ENCODE results near the gene LAMC1.

Gene LAMC1

GRCh38 chr1:183152180-183152579 lies 129.0 kb downstream of the LAMC1 start:
- no peak for DNase-seq

DNA sequence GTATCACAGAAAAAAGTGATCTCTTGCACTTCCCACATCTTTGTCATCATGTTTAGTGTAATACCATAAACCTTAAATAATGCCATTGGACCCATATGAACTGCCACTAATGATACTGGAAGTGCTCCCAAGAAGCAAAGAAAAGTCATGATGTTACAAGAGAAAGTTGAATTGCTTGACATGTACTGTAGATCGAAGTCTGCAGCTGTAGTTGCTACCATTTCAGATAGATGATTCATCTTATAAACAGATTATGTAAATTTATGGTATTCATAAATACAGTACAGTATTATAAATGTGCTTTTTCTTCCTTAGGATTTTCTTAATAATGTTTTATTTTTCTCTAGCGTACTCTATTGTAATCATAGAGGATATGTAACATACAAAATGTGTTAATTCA lies 132.7 kb downstream of the LAMC1 start:
- DNase-seq, result no peak

GRCh38 chr1:183159960-183160359 lies 136.7 kb downstream of the LAMC1 start:
- no peak for DNase-seq

- DNase-seq, result no peak
Measured at GRCh38 chr1:183161391-183161790, 138.2 kb downstream of the LAMC1 start.

DNA sequence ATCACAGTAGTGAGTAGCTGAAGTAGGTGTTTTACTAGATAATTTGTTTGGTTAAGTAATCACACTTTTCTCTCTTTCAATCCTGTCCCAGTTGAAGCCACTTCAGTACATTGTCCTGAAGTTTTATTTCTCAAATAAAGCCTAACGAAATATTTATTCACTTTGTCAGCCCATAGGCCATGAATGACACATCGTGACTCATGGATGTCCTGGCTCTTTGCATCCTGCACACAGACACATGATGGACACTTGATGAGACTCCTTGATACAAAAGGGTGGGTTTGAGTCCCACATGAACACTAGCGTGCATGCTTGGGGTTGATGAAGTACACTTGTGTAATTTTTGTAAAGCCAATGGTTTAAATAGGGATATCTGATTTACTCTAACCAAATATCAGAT lies 140.1 kb downstream of the LAMC1 start:
- DNase-seq, result no peak

GRCh38 chr1:183164340-183164739 lies 141.1 kb downstream of the LAMC1 start:
- no peak for DNase-seq

DNA sequence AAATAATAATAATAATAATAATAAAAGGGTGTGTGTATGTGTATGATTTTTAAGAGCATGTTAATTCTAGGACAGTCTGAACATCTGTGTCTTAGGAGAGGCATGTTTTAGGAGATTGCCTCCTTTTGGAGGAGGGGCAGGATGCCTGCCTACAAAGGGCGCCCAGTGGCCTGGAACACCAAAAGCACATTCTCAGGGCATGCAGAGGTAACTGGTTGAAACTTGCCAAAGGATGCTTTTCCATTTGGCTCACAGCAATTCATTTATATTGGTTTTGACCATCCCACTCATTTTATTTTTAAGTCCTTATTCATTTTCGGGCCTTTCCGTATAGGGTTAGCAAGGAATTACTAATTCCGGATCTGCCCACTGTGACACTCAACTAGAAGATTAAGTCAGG lies 141.7 kb downstream of the LAMC1 start:
- DNase-seq, result no peak

- no peak for DNase-seq
Measured at GRCh38 chr1:183165456-183165855, 142.2 kb downstream of the LAMC1 start.

GRCh38 chr1:183166454-183166853 lies 143.2 kb downstream of the LAMC1 start:
- DNase-seq, result no peak

- DNase-seq, result no peak
Measured at GRCh38 chr1:183167676-183168075, 144.5 kb downstream of the LAMC1 start.

GRCh38 chr1:183168308-183168707 lies 145.1 kb downstream of the LAMC1 start:
- no peak for DNase-seq

DNA sequence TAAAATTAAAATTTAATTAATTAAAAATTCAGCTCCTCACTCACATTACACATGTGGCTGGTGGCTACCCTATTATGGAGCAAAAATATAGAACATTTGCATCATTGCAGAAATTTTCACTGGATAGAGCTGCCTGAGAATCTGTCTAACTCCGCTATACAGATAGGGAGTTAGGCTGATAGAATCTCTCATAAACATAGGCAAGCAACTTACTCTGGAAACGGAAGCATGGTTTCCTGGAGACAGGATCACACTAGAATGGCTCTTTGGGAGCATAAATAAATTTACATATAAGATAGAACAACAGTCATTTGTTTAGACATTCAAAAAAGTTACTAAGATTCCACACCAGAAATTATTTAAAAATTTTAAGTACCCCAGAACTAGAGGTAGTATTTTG lies 150.6 kb downstream of the LAMC1 start:
- no peak for DNase-seq

GRCh38 chr1:183175631-183176030 lies 152.4 kb downstream of the LAMC1 start:
- no peak for DNase-seq

- DNase-seq, result no peak
Measured at GRCh38 chr1:183178545-183178944, 155.3 kb downstream of the LAMC1 start.

- DNase-seq, result no peak
Measured at GRCh38 chr1:183179033-183179432, 155.8 kb downstream of the LAMC1 start.

GRCh38 chr1:183180218-183180617 lies 157.0 kb downstream of the LAMC1 start:
- peak; percentile 95 for DNase-seq

DNA sequence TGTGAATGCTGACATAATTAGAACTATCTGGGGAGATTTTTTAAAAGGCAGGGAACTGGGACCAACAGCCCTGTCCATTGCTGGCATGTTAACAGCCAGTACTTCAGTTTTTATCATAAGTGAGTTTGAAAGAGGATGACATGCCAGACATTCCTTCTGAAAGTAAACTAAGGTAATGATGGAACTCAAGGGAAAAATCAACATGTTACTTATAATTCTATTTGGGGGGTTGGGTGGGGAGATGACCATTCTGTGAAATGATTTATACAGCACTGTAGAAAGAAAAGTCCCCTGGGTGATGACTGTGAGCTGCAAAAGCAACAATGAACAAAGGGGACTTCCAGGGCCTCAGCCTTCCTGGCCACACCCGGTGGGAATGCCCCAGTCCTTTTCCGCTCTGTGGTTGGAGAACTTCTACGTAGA lies 157.4 kb downstream of the LAMC1 start:
- peak; percentile 44 for DNase-seq

DNA sequence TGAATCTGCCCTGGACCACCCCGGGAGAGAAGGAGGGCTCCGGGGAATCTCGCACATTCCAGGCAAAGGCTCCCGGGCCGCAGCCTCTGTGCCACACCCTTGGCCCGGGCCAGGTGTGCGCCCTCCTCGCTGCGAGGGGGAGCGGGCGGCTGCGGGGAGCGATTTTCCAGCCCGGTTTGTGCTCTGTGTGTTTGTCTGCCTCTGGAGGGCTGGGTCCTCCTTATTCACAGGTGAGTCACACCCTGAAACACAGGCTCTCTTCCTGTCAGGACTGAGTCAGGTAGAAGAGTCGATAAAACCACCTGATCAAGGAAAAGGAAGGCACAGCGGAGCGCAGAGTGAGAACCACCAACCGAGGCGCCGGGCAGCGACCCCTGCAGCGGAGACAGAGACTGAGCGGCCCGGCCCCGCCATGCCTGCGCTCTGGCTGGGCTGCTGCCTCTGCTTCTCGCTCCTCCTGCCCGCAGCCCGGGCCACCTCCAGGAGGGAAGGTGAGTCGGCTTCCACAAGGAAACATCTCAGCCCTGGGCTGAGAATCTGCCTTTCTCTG lies 162.8 kb downstream of the LAMC1 start, which contains the start of gene LAMC2:
LAMC2 (plus strand) TSS at position 324 of the 550 bp plus-strand sequence; CDS start at position 413, 89 bp downstream.
- DNase-seq, result no peak

DNA sequence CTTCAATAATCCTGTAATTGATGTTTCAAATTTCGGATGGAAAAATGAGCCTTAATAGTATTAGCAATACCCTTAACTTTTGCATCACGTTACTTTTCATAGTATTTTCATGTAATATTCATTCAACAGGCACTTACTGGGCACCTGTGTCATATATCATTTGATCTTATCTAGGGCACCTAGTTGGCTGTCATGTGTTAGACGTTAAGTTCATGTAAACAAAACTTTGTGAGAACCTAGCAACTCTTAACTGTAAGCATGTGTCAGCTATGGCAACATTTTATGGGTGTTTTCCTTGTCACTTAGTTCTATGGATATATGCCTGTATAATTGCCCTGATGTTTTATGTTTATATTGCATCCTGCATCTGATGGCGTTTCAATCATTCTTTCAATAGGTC lies 163.6 kb downstream of the LAMC1 start:
- DNase-seq, result no peak

GRCh38 chr1:183188240-183188639 lies 165.0 kb downstream of the LAMC1 start:
- DNase-seq, result no peak

- peak; percentile 32 for DNase-seq
Measured at GRCh38 chr1:183191833-183192232, 168.6 kb downstream of the LAMC1 start.

DNA sequence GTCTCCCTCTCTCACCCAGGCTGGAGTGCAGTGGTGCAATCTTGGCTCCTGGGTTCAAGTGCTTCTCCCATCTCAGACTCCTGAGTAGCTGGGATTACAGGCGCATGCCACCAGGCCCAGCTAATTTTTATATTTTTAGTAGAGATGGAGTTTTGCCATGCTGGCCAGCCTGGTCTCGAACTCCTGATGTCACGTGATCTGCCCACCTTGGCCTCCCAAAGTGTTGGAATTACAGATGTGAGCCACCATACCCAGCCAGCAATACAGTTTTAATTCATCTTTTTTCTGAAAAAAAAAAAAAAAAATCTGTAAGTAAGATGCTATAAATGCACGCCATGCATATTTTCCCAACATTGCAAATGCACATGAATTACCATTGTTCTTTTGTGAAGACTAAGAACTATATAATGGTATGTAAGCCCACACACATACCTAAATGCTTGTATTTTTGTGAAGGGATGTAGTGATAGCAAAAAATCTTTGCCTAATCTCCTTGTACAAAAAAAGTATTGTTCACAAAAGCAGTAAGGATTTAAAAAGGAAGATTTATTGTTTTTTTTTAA lies 170.8 kb downstream of the LAMC1 start:
- DNase-seq, result no peak

GRCh38 chr1:183194527-183195141 lies 171.4 kb downstream of the LAMC1 start:
- DNase-seq, result no peak

GRCh38 chr1:183195142-183195574 lies 171.9 kb downstream of the LAMC1 start:
- DNase-seq, result no peak

Measured in NCI-H446 treated with DMSO at 0.1 percent for 48 hours (cell line).